Hepatocyte (in vitro differentiated cells): Measurements from ENCODE around the gene FNDC7. TPM values are rescaled to one million over a fixed set of nuclear protein-coding genes. Genes with fewer than 3 reads are reported as not detected.

Experiments used
- DNase-seq: peaks from one replicate; pipeline ENCODE4 v3.0.0-alpha.2; 2016; ENCODE audit warnings: low spot score
- H2AFZ ChIP-seq: fragments of 200-600 bp; sonication (generic); 2 replicates; pipeline ENCODE4 v1.6.0; 2016; ENCODE audit warnings: antibody characterized with exemption, mild to moderate bottlenecking
- H3K27ac ChIP-seq: fragments of 200-600 bp; sonication (generic); 2 replicates; pipeline ENCODE4 v1.5.1; 2016; ENCODE audit warnings: mild to moderate bottlenecking
- H3K27me3 ChIP-seq: fragments of 200-600 bp; sonication (generic); 2 replicates; pipeline ENCODE4 v1.6.1; 2016
- H3K36me3 ChIP-seq: fragments of 200-600 bp; sonication (generic); replicated peaks from 2 replicates; pipeline ENCODE4 v1.5.1; 2016; ENCODE audit warnings: low read depth; ENCODE audit not compliant: insufficient read depth
- H3K4me1 ChIP-seq: fragments of 200-600 bp; sonication (generic); 2 replicates; pipeline ENCODE4 v1.5.1; 2016; ENCODE audit warnings: mild to moderate bottlenecking, moderate library complexity; ENCODE audit not compliant: insufficient read depth
- H3K4me2 ChIP-seq: fragments of 200-600 bp; sonication (generic); 2 replicates; pipeline ENCODE4 v1.6.0; 2016
- H3K4me3 ChIP-seq: fragments of 200-600 bp; sonication (generic); 2 replicates; pipeline ENCODE4 v1.5.1; 2016; ENCODE audit warnings: mild to moderate bottlenecking
- H3K79me2 ChIP-seq: fragments of 200-600 bp; sonication (generic); 2 replicates; pipeline ENCODE4 v1.6.0; 2017; ENCODE audit warnings: mild to moderate bottlenecking
- H3K9me2 ChIP-seq: fragments of 200-600 bp; sonication (generic); replicated peaks from 2 replicates; pipeline ENCODE4 v1.6.0; 2017; ENCODE audit warnings: mild to moderate bottlenecking; ENCODE audit not compliant: insufficient read depth
- H3K9me3 ChIP-seq: fragments of 200-600 bp; sonication (generic); 2 replicates; pipeline ENCODE4 v1.5.1; 2016; ENCODE audit warnings: low read depth, mild to moderate bottlenecking
- H4K20me1 ChIP-seq: fragments of 200-600 bp; sonication (generic); 2 replicates; pipeline ENCODE4 v1.6.0; 2016; ENCODE audit warnings: mild to moderate bottlenecking; ENCODE audit not compliant: insufficient read depth, poor library complexity, severe bottlenecking
- EZH2 ChIP-seq: fragments of 200-600 bp; sonication (generic); IDR thresholded peaks from 2 replicates; pipeline ENCODE4 v1.6.1; 2016; ENCODE audit warnings: antibody characterized with exemption, mild to moderate bottlenecking, borderline replicate concordance
- EZH2phosphoT487 ChIP-seq: fragments of 200-600 bp; sonication (generic); IDR thresholded peaks from one replicate; pipeline ENCODE4 v1.6.1; 2018; ENCODE audit warnings: antibody characterized with exemption, mild to moderate bottlenecking, low read depth, moderate library complexity; ENCODE audit not compliant: unreplicated experiment, severe bottlenecking
- WGBS: methylation state at CpG from one replicate; pipeline ENCODE4 v1.1.6; 2016; ENCODE audit warnings: low lambda C conversion rate; ENCODE audit errors: missing lambda C conversion rate; 5-methylcytosine and 5-hydroxymethylcytosine counted together
- polyA plus RNA-seq: library from polyadenylated mRNA; unstranded; fragments of >200 nt; fragmentation: Nextera tagmentation; extraction: Ambion mirVana; gene quantifications from 2 replicates; pipeline ENCODE4 v1.2.1, GENCODE V29; 2016
- total RNA-seq: library from RNA; depleted of rRNA; stranded (reverse); fragments of >200 nt; gene quantifications from 2 replicates; pipeline ENCODE4 v1.2.3, GENCODE V29; 2014
- TF ChIP-seq, protein P1 (sequence below): fragments of 200-600 bp; sonication (generic); IDR thresholded peaks from 2 replicates; pipeline ENCODE4 v1.5.1; 2016; ENCODE audit warnings: antibody characterized with exemption, mild to moderate bottlenecking; ENCODE audit not compliant: poor library complexity

FNDC7 gene
- total and polyA plus RNA-seq, 2 experiments from 2014 or later = not detected

GRCh38 chr1:108753363-108753762 is 40.7 kb downstream of the FNDC7 start:
- H3K4me1 ChIP-seq = no peaks in the 10 kb centered on the region
- H3K9me2 ChIP-seq = no peaks in the 10 kb centered on the region
- H3K4me3 ChIP-seq = no peak overlapping the region
- peaks cover 3% of the 10 kb centered on the region for H4K20me1 ChIP-seq
- H3K36me3 ChIP-seq = no peaks in the 10 kb centered on the region
- TF ChIP-seq EZH2phosphoT487 = no peak
- TF ChIP-seq, protein P1, sequence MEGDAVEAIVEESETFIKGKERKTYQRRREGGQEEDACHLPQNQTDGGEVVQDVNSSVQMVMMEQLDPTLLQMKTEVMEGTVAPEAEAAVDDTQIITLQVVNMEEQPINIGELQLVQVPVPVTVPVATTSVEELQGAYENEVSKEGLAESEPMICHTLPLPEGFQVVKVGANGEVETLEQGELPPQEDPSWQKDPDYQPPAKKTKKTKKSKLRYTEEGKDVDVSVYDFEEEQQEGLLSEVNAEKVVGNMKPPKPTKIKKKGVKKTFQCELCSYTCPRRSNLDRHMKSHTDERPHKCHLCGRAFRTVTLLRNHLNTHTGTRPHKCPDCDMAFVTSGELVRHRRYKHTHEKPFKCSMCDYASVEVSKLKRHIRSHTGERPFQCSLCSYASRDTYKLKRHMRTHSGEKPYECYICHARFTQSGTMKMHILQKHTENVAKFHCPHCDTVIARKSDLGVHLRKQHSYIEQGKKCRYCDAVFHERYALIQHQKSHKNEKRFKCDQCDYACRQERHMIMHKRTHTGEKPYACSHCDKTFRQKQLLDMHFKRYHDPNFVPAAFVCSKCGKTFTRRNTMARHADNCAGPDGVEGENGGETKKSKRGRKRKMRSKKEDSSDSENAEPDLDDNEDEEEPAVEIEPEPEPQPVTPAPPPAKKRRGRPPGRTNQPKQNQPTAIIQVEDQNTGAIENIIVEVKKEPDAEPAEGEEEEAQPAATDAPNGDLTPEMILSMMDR = no peak
- TF ChIP-seq EZH2 = no peak
- WGBS = 77% methylated on average over 3 of the region's 3 CpGs
- H3K27ac ChIP-seq = no peak overlapping the region
- DNase-seq = no peak
- no peaks in the 10 kb centered on the region for H3K27me3 ChIP-seq
- no peaks in the 10 kb centered on the region for H3K9me3 ChIP-seq
- no peak overlapping the region for H2AFZ ChIP-seq
- H3K4me2 ChIP-seq = no peak overlapping the region
- H3K79me2 ChIP-seq = peaks cover 22% of the 10 kb centered on the region

DNA sequence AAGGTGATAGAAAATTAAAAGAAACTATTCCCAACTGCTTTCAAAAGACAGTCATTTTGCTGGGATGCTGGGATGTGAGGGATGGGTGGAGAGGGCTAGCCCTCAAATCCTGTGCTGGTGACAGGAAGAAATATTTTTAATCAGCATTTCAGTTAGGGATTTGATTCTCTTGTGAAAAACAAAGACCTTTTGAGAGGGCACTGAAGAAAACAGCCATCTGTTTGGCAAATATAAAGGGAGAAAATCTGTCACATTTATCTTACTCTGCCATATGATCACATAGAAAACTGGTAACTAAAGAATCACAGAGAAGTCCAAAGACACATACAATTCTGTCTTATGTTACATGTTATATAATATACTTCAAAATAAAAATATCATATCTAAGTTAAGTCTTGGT is 46.1 kb downstream of the FNDC7 start:
- no peak for TF ChIP-seq EZH2phosphoT487
- TF ChIP-seq, protein P1 = no peak
- Histone ChIP-seq H3K27me3 (no peaks in the 10 kb centered on the region), H3K27ac (no peak overlapping the region), H2AFZ (no peak overlapping the region), H4K20me1 (no peaks in the 10 kb centered on the region), H3K9me3 (no peaks in the 10 kb centered on the region), H3K4me3 (no peak overlapping the region), H3K9me2 (no peaks in the 10 kb centered on the region), H3K79me2 (no peaks in the 10 kb centered on the region), H3K36me3 (no peaks in the 10 kb centered on the region), H3K4me2 (no peak overlapping the region), H3K4me1 (no peaks in the 10 kb centered on the region)
- no peak for DNase-seq

- WGBS = 80% methylated on average over 1 of the region's 1 CpG
- no peaks in the 10 kb centered on the region for H3K27me3 ChIP-seq
- no peak overlapping the region for H3K4me3 ChIP-seq
- no peak overlapping the region for H3K4me2 ChIP-seq
- no peaks in the 10 kb centered on the region for H3K4me1 ChIP-seq
- H3K9me3 ChIP-seq = no peaks in the 10 kb centered on the region
- H2AFZ ChIP-seq = no peak overlapping the region
- no peak for DNase-seq
- H4K20me1 ChIP-seq = no peaks in the 10 kb centered on the region
- peaks cover 3% of the 10 kb centered on the region for H3K36me3 ChIP-seq
- H3K79me2 ChIP-seq = peaks cover 3% of the 10 kb centered on the region
- TF ChIP-seq EZH2phosphoT487 = no peak
- TF ChIP-seq, protein P1 = no peak
- TF ChIP-seq EZH2 = no peak
- no peaks in the 10 kb centered on the region for H3K9me2 ChIP-seq
- H3K27ac ChIP-seq = no peak overlapping the region
Measured at GRCh38 chr1:108767115-108767514, 54.4 kb downstream of the FNDC7 start.

DNA sequence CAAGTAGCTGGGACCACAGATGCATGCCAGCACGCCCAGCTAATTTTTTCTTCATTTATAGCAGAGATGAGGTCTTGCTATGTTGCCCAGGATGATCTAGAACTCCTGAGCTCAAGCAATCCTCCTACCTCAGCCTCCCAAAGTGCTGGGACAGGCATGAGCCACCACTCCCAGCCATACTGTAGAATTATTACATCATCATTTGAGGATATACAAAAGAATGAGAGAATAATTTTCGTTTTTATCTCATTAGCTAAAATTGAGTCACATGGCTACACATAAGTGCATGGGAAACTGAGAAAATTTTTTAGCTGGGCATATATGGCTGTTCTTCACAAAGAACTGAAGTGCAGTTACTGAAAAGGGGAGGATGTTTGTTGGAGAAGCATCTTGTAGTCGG is 55.0 kb downstream of the FNDC7 start:
- H3K9me3 ChIP-seq = no peaks in the 10 kb centered on the region
- no peaks in the 10 kb centered on the region for H3K4me1 ChIP-seq
- H3K4me2 ChIP-seq = no peak overlapping the region
- no peaks in the 10 kb centered on the region for H3K9me2 ChIP-seq
- H3K79me2 ChIP-seq = peaks cover 3% of the 10 kb centered on the region
- DNase-seq = no peak
- no peak overlapping the region for H3K27ac ChIP-seq
- no peaks in the 10 kb centered on the region for H4K20me1 ChIP-seq
- no peak overlapping the region for H3K4me3 ChIP-seq
- TF ChIP-seq, protein P1 = no peak
- TF ChIP-seq EZH2 (no peak), EZH2phosphoT487 (no peak)
- H3K27me3 ChIP-seq = no peaks in the 10 kb centered on the region
- H2AFZ ChIP-seq = no peak overlapping the region
- WGBS = 87% methylated on average over 3 of the region's 3 CpGs
- H3K36me3 ChIP-seq = peaks cover 3% of the 10 kb centered on the region
